NB4 (cell line): ENCODE measurements around the gene LRIG3.

Experiments
- POLR2A ChIP-seq: IDR thresholded peaks from 2 replicates; pipeline ENCODE4 v1.6.1; 2011; ENCODE audit warnings: mild to moderate bottlenecking; ENCODE audit not compliant: insufficient read length; ENCODE audit errors: extremely low read depth
- TF ChIP-seq, protein P1 (sequence below): IDR thresholded peaks from one replicate; pipeline ENCODE4 v1.5.1; 2012; ENCODE audit warnings: low read depth, low read length

DNA sequence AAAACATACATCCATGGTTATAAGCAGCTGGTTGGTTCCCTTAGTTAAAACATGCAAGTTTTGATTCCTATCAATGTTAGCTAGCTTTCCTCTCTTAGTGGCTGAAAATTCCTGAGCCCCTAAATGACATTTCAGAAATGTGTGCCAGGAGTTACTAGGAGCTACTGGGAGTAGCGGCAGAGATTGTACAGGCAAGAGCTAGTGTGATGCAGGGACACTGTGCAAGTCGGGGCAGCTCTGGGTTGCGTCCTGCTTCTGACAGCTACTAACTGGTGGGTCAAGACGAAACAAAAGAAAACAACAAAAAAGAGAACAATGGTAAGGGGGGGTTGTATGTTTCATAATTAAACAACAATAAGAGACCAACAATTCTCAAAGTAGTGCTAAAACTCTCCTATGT lies 35.4 kb downstream of the LRIG3 start:
- TF ChIP-seq, protein P1, sequence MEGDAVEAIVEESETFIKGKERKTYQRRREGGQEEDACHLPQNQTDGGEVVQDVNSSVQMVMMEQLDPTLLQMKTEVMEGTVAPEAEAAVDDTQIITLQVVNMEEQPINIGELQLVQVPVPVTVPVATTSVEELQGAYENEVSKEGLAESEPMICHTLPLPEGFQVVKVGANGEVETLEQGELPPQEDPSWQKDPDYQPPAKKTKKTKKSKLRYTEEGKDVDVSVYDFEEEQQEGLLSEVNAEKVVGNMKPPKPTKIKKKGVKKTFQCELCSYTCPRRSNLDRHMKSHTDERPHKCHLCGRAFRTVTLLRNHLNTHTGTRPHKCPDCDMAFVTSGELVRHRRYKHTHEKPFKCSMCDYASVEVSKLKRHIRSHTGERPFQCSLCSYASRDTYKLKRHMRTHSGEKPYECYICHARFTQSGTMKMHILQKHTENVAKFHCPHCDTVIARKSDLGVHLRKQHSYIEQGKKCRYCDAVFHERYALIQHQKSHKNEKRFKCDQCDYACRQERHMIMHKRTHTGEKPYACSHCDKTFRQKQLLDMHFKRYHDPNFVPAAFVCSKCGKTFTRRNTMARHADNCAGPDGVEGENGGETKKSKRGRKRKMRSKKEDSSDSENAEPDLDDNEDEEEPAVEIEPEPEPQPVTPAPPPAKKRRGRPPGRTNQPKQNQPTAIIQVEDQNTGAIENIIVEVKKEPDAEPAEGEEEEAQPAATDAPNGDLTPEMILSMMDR, result no peak
- TF ChIP-seq POLR2A, result no peak
